ENCODE data around the gene ZFHX3. TPM values are rescaled to one million over a fixed set of nuclear protein-coding genes. Genes with fewer than 3 reads are reported as not detected.

The ZFHX3 gene
- total and polyA plus RNA-seq, 2 of the 8 experiments (the other 6 are each of a cell fraction or from before 2014, with no cell fraction given) = 0.08 to 0.99 TPM

GRCh38 chr16:72930396-72930795 lies 117.5 kb downstream of the ZFHX3 start:
- CTCF ChIA-PET (ENCODE audit: partially characterized antibody) = interaction anchor here (1.1 to 2.8 kb wide), 7 partner anchors 9 to 125 kb away, joined by 3 to 8 read pairs (median 5); no protein-coding TSS in a partner anchor

More at GRCh38 chr16:72930396-72930795, 117.5 kb downstream of the ZFHX3 start:
- no peak overlapping the region for H3K27ac ChIP-seq (ENCODE audit: low read depth, low read length)
- no peak overlapping the region for H3K14ac ChIP-seq (ENCODE audit: insufficient read length)
- no peak overlapping the region for H2BK12ac ChIP-seq (ENCODE audit: low read depth, low read length)
- H3K4me1 ChIP-seq (replicated peaks in 1 of 4; ENCODE audit: control insufficient read depth in 3 of 4, insufficient read depth in 4 of 4, low read length in 3 of 4) = peaks cover 0 to 8% (median 5%) of the 10 kb centered on the region in 4 experiments; a peak in 4 of 7 replicates
- POLR2A ChIA-PET (ENCODE audit: partially characterized antibody) = interaction anchor here (1.5 kb wide), 1 partner anchor 10 kb away, joined by 5 read pairs; no protein-coding TSS in a partner anchor
- 92% methylated on average over 7 of the region's 7 CpGs; no CpG with 5 or more reads in 1 of the 2 experiments for WGBS, 2 experiments (ENCODE audit: extremely low coverage in 1 of 2, insufficient coverage in 1 of 2, insufficient read length in 1 of 2, insufficient replicate concordance in 2 of 2, low coverage in 1 of 2, low lambda C conversion rate in 2 of 2, missing lambda C conversion rate in 1 of 2)
- H3K36me3 ChIP-seq (ENCODE audit: control insufficient read depth in 2 of 4, insufficient read depth in 4 of 4, low read length in 3 of 4) = no peaks in the 10 kb centered on the region
- no peak overlapping the region for H4K5ac ChIP-seq (ENCODE audit: insufficient read length, low read depth, low read length)
- H2BK120ac ChIP-seq (replicated peaks; ENCODE audit: low read depth, low read length) = no peak overlapping the region
- H3K4ac ChIP-seq (replicated peaks; ENCODE audit: insufficient read length, low read depth, low read length) = no peak overlapping the region
- no peak overlapping the region for H3K4me3 ChIP-seq (ENCODE audit: extremely low read depth in 1 of 4, insufficient read depth in 2 of 4, low read depth in 3 of 4, low read length in 4 of 4)
- no peaks in the 10 kb centered on the region for H3K79me2 ChIP-seq (ENCODE audit: control insufficient read depth in 1 of 2, insufficient read depth in 2 of 2, low read length in 2 of 2)
- H2AFZ ChIP-seq (ENCODE audit: low read length) = no peak overlapping the region
- H3K23ac ChIP-seq (ENCODE audit: insufficient read length) = no peak overlapping the region
- no peaks in the 10 kb centered on the region for H4K20me1 ChIP-seq (replicated peaks in 1 of 2; ENCODE audit: control insufficient read depth in 1 of 2, insufficient read depth in 2 of 2, low read length in 2 of 2)
- H3K18ac ChIP-seq (ENCODE audit: extremely low read depth, low read length) = no peak overlapping the region
- no peak overlapping the region for H3K4me2 ChIP-seq (ENCODE audit: insufficient read depth in 1 of 2, low read depth in 2 of 2, low read length in 2 of 2)
- H2BK20ac ChIP-seq (ENCODE audit: low read length) = no peak overlapping the region
- no peak for FAIRE-seq
- no peak overlapping the region for H4K91ac ChIP-seq (replicated peaks; ENCODE audit: insufficient read length, low read length)
- H3K23me2 ChIP-seq (ENCODE audit: low read depth, low read length) = no peaks in the 10 kb centered on the region
- H2BK5ac ChIP-seq (ENCODE audit: low read depth, low read length) = no peak overlapping the region
- H3K9me3 ChIP-seq (ENCODE audit: insufficient read depth in 2 of 2, low read depth in 1 of 2, low read length in 1 of 2) = no peaks in the 10 kb centered on the region
- no peaks in the 10 kb centered on the region for H3K27me3 ChIP-seq (replicated peaks in 1 of 4; ENCODE audit: control insufficient read depth in 3 of 4, extremely low read depth in 1 of 4, insufficient read depth in 3 of 4, low read length in 3 of 4)
- H3K56ac ChIP-seq (replicated peaks; ENCODE audit: insufficient read length, low read depth, low read length) = no peak overlapping the region
- no peak overlapping the region for H2BK15ac ChIP-seq (ENCODE audit: low read length)
- DNase-seq (ENCODE audit: low read depth in 1 of 2, low spot score in 2 of 2) = no peak
- TF ChIP-seq KDM1A (IDR thresholded peaks at IDR 0.05; ENCODE audit: borderline replicate concordance, low read length) = no peak
- no peak for TF ChIP-seq CHD2 (IDR thresholded peaks at IDR 0.05; ENCODE audit: low read length)
- TF ChIP-seq SP1 (IDR thresholded peaks at IDR 0.05; ENCODE audit: low read depth, low read length) = no peak
- no peak for TF ChIP-seq SP4 (IDR thresholded peaks at IDR 0.05; ENCODE audit: low read length)
- TF ChIP-seq JUN (IDR thresholded peaks at IDR 0.05; ENCODE audit: low read depth, low read length) = no peak
- no peak for TF ChIP-seq NRF1 (IDR thresholded peaks at IDR 0.05; ENCODE audit: low read depth, low read length)
- TF ChIP-seq SIRT6 (IDR thresholded peaks at IDR 0.05; ENCODE audit: low read length) = no peak
- no peak for TF ChIP-seq EZH2 (IDR thresholded peaks at IDR 0.05; ENCODE audit: low read depth, low read length, severe bottlenecking)
- no peak overlapping the region for H4K8ac ChIP-seq (ENCODE audit: extremely low read depth, insufficient read depth, low read length)
- H2AK5ac ChIP-seq (ENCODE audit: low read depth, low read length) = no peak overlapping the region
- no peak overlapping the region for H3K9ac ChIP-seq (replicated peaks in 1 of 4; ENCODE audit: extremely low read depth in 1 of 4, low read depth in 3 of 4, low read length in 3 of 4)
- no peaks in the 10 kb centered on the region for H3K79me1 ChIP-seq (ENCODE audit: low read depth, low read length)
